HepG2 (cell line): Measurements from ENCODE around the gene MRPL27.
"Not testable (repeated sequence)": the region's sequence is repeated elsewhere in the genome, so short reads cannot be mapped to it uniquely, and the experiment has no call there.

ENCODE experiments used
- MAFF ChIP-seq: IDR thresholded peaks from 2 replicates; pipeline ENCODE4 v1.6.1; 2011; ENCODE audit warnings: low read depth, low read length, improper control_type of control experiment
- TF ChIP-seq, protein P1 (sequence below): sonication (generic); formaldehyde crosslinking; IDR thresholded peaks from 2 replicates; pipeline ENCODE4 v1.4.0; 2020; ENCODE audit warnings: missing genetic modification reagents

- peak; percentile 85 for TF ChIP-seq MAFF
- TF ChIP-seq, protein P1, sequence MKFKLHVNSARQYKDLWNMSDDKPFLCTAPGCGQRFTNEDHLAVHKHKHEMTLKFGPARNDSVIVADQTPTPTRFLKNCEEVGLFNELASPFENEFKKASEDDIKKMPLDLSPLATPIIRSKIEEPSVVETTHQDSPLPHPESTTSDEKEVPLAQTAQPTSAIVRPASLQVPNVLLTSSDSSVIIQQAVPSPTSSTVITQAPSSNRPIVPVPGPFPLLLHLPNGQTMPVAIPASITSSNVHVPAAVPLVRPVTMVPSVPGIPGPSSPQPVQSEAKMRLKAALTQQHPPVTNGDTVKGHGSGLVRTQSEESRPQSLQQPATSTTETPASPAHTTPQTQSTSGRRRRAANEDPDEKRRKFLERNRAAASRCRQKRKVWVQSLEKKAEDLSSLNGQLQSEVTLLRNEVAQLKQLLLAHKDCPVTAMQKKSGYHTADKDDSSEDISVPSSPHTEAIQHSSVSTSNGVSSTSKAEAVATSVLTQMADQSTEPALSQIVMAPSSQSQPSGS (CRISPR knock-in tag), result not testable (repeated sequence)
These were observed 32.4 kb upstream of the MRPL27 start for GRCh38 chr17:50405351-50405750.
